ENCODE data around the gene PIK3R6.

- TF ChIP-seq RFX5 (IDR thresholded peaks at IDR 0.05; ENCODE audit: low read depth, low read length) (no peak), POLR2A (IDR thresholded peaks at IDR 0.05; ENCODE audit: low read depth, low read length) (no peak), MAFK (IDR thresholded peaks at IDR 0.05; ENCODE audit: low read depth, low read length) (no peak), CTCF (conservative IDR thresholded peaks at IDR 0.05; ENCODE audit: low read depth, low read length) (no peak), RAD21 (IDR thresholded peaks at IDR 0.05; ENCODE audit: low read length) (no peak), NFE2L2 (IDR thresholded peaks at IDR 0.05; ENCODE audit: low read depth, low read length) (no peak), RCOR1 (IDR thresholded peaks at IDR 0.05; ENCODE audit: insufficient replicate concordance, low read length) (no peak), CEBPB (IDR thresholded peaks at IDR 0.05; ENCODE audit: low read depth, low read length) (no peak), MXI1 (IDR thresholded peaks at IDR 0.05; ENCODE audit: borderline replicate concordance, low read depth, low read length) (no peak), BHLHE40 (IDR thresholded peaks at IDR 0.05; ENCODE audit: low read depth, low read length) (no peak), SMC3 (IDR thresholded peaks at IDR 0.05; ENCODE audit: low read depth, low read length) (no peak)
Observed at GRCh38 chr17:8818654-8819330, 48.7 kb downstream of the PIK3R6 start.
